GM12878 (cell line): ENCODE data around the gene CGAS. TPM values are rescaled to one million over a fixed set of nuclear protein-coding genes. Genes with fewer than 3 reads are reported as not detected.

ENCODE experiments used
- polyA plus RNA-seq, 11 experiments: library from polyadenylated mRNA; depleted of rRNA in 4 of 11; unstranded in 6 of 11; stranded (reverse) in 5 of 11; fragments of >200 nt; fragmentation: Nextera tagmentation in 4 of 11; fragmentation: Illumina TruSeq in 1 of 11; extraction: Ambion mirVana in 4 of 11; extraction: Trizol in 1 of 11; gene quantifications; 1 replicate in 1 of 11; 2 replicates in 10 of 11; pipeline versions ENCODE4 v1.2.1 to v1.2.3, GENCODE V29; 2011 to 2016; ENCODE audit warnings: inconsistent platforms in 2 of 11, missing spikeins in 2 of 11, low read depth in 1 of 11
- small RNA-seq: library from RNA; depleted of rRNA; stranded (forward); fragments of <200 nt; gene quantifications from one replicate; pipeline ENCODE3, GENCODE V24; 2014
- total RNA-seq, 4 experiments: library from RNA; depleted of rRNA in 3 of 4; stranded (reverse); fragments of >200 nt in 3 of 4; fragmentation: Illumina TruSeq in 1 of 4; extraction: Trizol in 1 of 4; gene quantifications; 2 replicates each; pipeline versions ENCODE4 v1.2.1 to v1.2.3, GENCODE V29; 2013 to 2021

CGAS gene
- total and polyA plus RNA-seq, 10 of the 15 experiments (the other 5 are each of a cell fraction or from before 2014, with no cell fraction given) = 4.7 to 30.2 (median 22.1) TPM

Small RNAs within 50 kb of the gene (small RNA-seq; reads per million reads assigned to genes)
- gene RN7SL827P = not detected
- gene RNU6-975P = not detected

Other genes with a start within 250 kb of the CGAS start
Only the 7 nearest of the 10 such genes appear.
- gene KHDC1, start 189.1 kb downstream of the CGAS start, total RNA-seq (2014; rRNA removed) = 3.3 and 3.4 TPM in 2 replicates
- 3.8 and 4.7 TPM in 2 replicates for gene KHDC1, start 189.1 kb downstream of the CGAS start, total RNA-seq (2014; rRNA removed; fragmentation: Illumina TruSeq; extraction: Trizol)
- 5.3 and 6.4 TPM in 2 replicates for gene KHDC1, start 189.1 kb downstream of the CGAS start, total RNA-seq (2021)
- 2.9 and 4.9 TPM in 2 replicates for gene KHDC1, start 189.1 kb downstream of the CGAS start, polyA plus RNA-seq (2011; rRNA removed)
- gene KHDC1, start 189.1 kb downstream of the CGAS start, polyA plus RNA-seq (2014; fragmentation: Illumina TruSeq; extraction: Trizol) = 4.6 and 4.9 TPM in 2 replicates
- 1 to 10 TPM; 7.6 to 8.7 TPM for gene KHDC1, start 189.1 kb downstream of the CGAS start, polyA plus RNA-seq (2014; fragmentation: Nextera tagmentation; extraction: Ambion mirVana)
- 7.5 and 7.6 TPM in 2 replicates for gene KHDC1, start 189.1 kb downstream of the CGAS start, polyA plus RNA-seq (2014; rRNA removed)
- gene KHDC1, start 189.1 kb downstream of the CGAS start, polyA plus RNA-seq (2016; fragmentation: Nextera tagmentation; extraction: Ambion mirVana) = 1 to 10 TPM; 6.1 to 6.6 TPM
- gene DPPA5, start 98.0 kb downstream of the CGAS start, total RNA-seq (2014; rRNA removed) = not detected in 2 replicates
- gene DPPA5, start 98.0 kb downstream of the CGAS start, total RNA-seq (2014; rRNA removed; fragmentation: Illumina TruSeq; extraction: Trizol) = not detected in 2 replicates
- gene DPPA5, start 98.0 kb downstream of the CGAS start, total RNA-seq (2021) = not detected in 2 replicates
- gene DPPA5, start 98.0 kb downstream of the CGAS start, polyA plus RNA-seq (2011; rRNA removed) = not detected in 2 replicates
- gene DPPA5, start 98.0 kb downstream of the CGAS start, polyA plus RNA-seq (2014; fragmentation: Illumina TruSeq; extraction: Trizol) = not detected in 2 replicates
- not detected for gene DPPA5, start 98.0 kb downstream of the CGAS start, polyA plus RNA-seq (2014; fragmentation: Nextera tagmentation; extraction: Ambion mirVana)
- gene DPPA5, start 98.0 kb downstream of the CGAS start, polyA plus RNA-seq (2014; rRNA removed) = not detected in 2 replicates
- not detected for gene DPPA5, start 98.0 kb downstream of the CGAS start, polyA plus RNA-seq (2016; fragmentation: Nextera tagmentation; extraction: Ambion mirVana)
- gene KHDC3L, start 89.6 kb downstream of the CGAS start, total RNA-seq (2014; rRNA removed) = not detected in 2 replicates
- not detected in 2 replicates for gene KHDC3L, start 89.6 kb downstream of the CGAS start, total RNA-seq (2014; rRNA removed; fragmentation: Illumina TruSeq; extraction: Trizol)
- gene KHDC3L, start 89.6 kb downstream of the CGAS start, total RNA-seq (2021) = not detected in 2 replicates
- gene KHDC3L, start 89.6 kb downstream of the CGAS start, polyA plus RNA-seq (2011; rRNA removed) = not detected in 2 replicates
- gene KHDC3L, start 89.6 kb downstream of the CGAS start, polyA plus RNA-seq (2014; fragmentation: Illumina TruSeq; extraction: Trizol) = not detected in 2 replicates
- gene KHDC3L, start 89.6 kb downstream of the CGAS start, polyA plus RNA-seq (2014; fragmentation: Nextera tagmentation; extraction: Ambion mirVana) = not detected
- gene KHDC3L, start 89.6 kb downstream of the CGAS start, polyA plus RNA-seq (2014; rRNA removed) = not detected in 2 replicates
- not detected for gene KHDC3L, start 89.6 kb downstream of the CGAS start, polyA plus RNA-seq (2016; fragmentation: Nextera tagmentation; extraction: Ambion mirVana)
- not detected in 2 replicates for gene OOEP, start 82.4 kb downstream of the CGAS start, total RNA-seq (2014; rRNA removed)
- not detected in 2 replicates for gene OOEP, start 82.4 kb downstream of the CGAS start, total RNA-seq (2014; rRNA removed; fragmentation: Illumina TruSeq; extraction: Trizol)
- not detected in 2 replicates for gene OOEP, start 82.4 kb downstream of the CGAS start, total RNA-seq (2021)
- gene OOEP, start 82.4 kb downstream of the CGAS start, polyA plus RNA-seq (2011; rRNA removed) = 0.08 TPM in 1 of 2 replicates, not detected in the other
- not detected in 2 replicates for gene OOEP, start 82.4 kb downstream of the CGAS start, polyA plus RNA-seq (2014; fragmentation: Illumina TruSeq; extraction: Trizol)
- gene OOEP, start 82.4 kb downstream of the CGAS start, polyA plus RNA-seq (2014; fragmentation: Nextera tagmentation; extraction: Ambion mirVana) = not detected
- gene OOEP, start 82.4 kb downstream of the CGAS start, polyA plus RNA-seq (2014; rRNA removed) = not detected in 2 replicates
- gene OOEP, start 82.4 kb downstream of the CGAS start, polyA plus RNA-seq (2016; fragmentation: Nextera tagmentation; extraction: Ambion mirVana) = not detected
- not detected in 2 replicates for gene DDX43, start 57.5 kb downstream of the CGAS start, total RNA-seq (2014; rRNA removed)
- not detected in 2 replicates for gene DDX43, start 57.5 kb downstream of the CGAS start, total RNA-seq (2014; rRNA removed; fragmentation: Illumina TruSeq; extraction: Trizol)
- 0.08 TPM in 1 of 2 replicates, not detected in the other for gene DDX43, start 57.5 kb downstream of the CGAS start, total RNA-seq (2021)
- not detected in 2 replicates for gene DDX43, start 57.5 kb downstream of the CGAS start, polyA plus RNA-seq (2011; rRNA removed)
- gene DDX43, start 57.5 kb downstream of the CGAS start, polyA plus RNA-seq (2014; fragmentation: Illumina TruSeq; extraction: Trizol) = not detected in 2 replicates
- gene DDX43, start 57.5 kb downstream of the CGAS start, polyA plus RNA-seq (2014; fragmentation: Nextera tagmentation; extraction: Ambion mirVana) = not detected
- not detected in 2 replicates for gene DDX43, start 57.5 kb downstream of the CGAS start, polyA plus RNA-seq (2014; rRNA removed)
- under 1 TPM in 1 of 2 experiments, not detected in 1; 0.12 TPM for gene DDX43, start 57.5 kb downstream of the CGAS start, polyA plus RNA-seq (2016; fragmentation: Nextera tagmentation; extraction: Ambion mirVana)
- 40.4 and 41.8 TPM in 2 replicates for gene MTO1, start 9.4 kb upstream of the CGAS start, total RNA-seq (2014; rRNA removed)
- 35.2 and 40.8 TPM in 2 replicates for gene MTO1, start 9.4 kb upstream of the CGAS start, total RNA-seq (2014; rRNA removed; fragmentation: Illumina TruSeq; extraction: Trizol)
- gene MTO1, start 9.4 kb upstream of the CGAS start, total RNA-seq (2021) = 30.2 and 30.7 TPM in 2 replicates
- 35.5 and 42.0 TPM in 2 replicates for gene MTO1, start 9.4 kb upstream of the CGAS start, polyA plus RNA-seq (2011; rRNA removed)
- 29.4 and 38.0 TPM in 2 replicates for gene MTO1, start 9.4 kb upstream of the CGAS start, polyA plus RNA-seq (2014; fragmentation: Illumina TruSeq; extraction: Trizol)
- gene MTO1, start 9.4 kb upstream of the CGAS start, polyA plus RNA-seq (2014; fragmentation: Nextera tagmentation; extraction: Ambion mirVana) = 10 to 100 TPM; 24.8 to 28.0 TPM
- 25.5 and 26.4 TPM in 2 replicates for gene MTO1, start 9.4 kb upstream of the CGAS start, polyA plus RNA-seq (2014; rRNA removed)
- gene MTO1, start 9.4 kb upstream of the CGAS start, polyA plus RNA-seq (2016; fragmentation: Nextera tagmentation; extraction: Ambion mirVana) = 10 to 100 TPM; 45.1 to 53.6 TPM
- gene EEF1A1, start 68.7 kb upstream of the CGAS start, total RNA-seq (2014; rRNA removed) = 14,131 and 16,902 TPM in 2 replicates
- 17,468 and 18,090 TPM in 2 replicates for gene EEF1A1, start 68.7 kb upstream of the CGAS start, total RNA-seq (2014; rRNA removed; fragmentation: Illumina TruSeq; extraction: Trizol)
- 14,684 and 15,216 TPM in 2 replicates for gene EEF1A1, start 68.7 kb upstream of the CGAS start, total RNA-seq (2021)
- gene EEF1A1, start 68.7 kb upstream of the CGAS start, polyA plus RNA-seq (2011; rRNA removed) = 17,795 and 20,374 TPM in 2 replicates
- 16,201 and 18,845 TPM in 2 replicates for gene EEF1A1, start 68.7 kb upstream of the CGAS start, polyA plus RNA-seq (2014; fragmentation: Illumina TruSeq; extraction: Trizol)
- over 10,000 TPM in 1 of 2 experiments, 1,000 to 10,000 TPM in 1; 8,305 to 13,725 TPM for gene EEF1A1, start 68.7 kb upstream of the CGAS start, polyA plus RNA-seq (2014; fragmentation: Nextera tagmentation; extraction: Ambion mirVana)
- gene EEF1A1, start 68.7 kb upstream of the CGAS start, polyA plus RNA-seq (2014; rRNA removed) = 12,347 and 14,133 TPM in 2 replicates
- gene EEF1A1, start 68.7 kb upstream of the CGAS start, polyA plus RNA-seq (2016; fragmentation: Nextera tagmentation; extraction: Ambion mirVana) = 1,000 to 10,000 TPM; 4,214 to 4,415 TPM